ENCODE results near the gene IL1R1.

DNA sequence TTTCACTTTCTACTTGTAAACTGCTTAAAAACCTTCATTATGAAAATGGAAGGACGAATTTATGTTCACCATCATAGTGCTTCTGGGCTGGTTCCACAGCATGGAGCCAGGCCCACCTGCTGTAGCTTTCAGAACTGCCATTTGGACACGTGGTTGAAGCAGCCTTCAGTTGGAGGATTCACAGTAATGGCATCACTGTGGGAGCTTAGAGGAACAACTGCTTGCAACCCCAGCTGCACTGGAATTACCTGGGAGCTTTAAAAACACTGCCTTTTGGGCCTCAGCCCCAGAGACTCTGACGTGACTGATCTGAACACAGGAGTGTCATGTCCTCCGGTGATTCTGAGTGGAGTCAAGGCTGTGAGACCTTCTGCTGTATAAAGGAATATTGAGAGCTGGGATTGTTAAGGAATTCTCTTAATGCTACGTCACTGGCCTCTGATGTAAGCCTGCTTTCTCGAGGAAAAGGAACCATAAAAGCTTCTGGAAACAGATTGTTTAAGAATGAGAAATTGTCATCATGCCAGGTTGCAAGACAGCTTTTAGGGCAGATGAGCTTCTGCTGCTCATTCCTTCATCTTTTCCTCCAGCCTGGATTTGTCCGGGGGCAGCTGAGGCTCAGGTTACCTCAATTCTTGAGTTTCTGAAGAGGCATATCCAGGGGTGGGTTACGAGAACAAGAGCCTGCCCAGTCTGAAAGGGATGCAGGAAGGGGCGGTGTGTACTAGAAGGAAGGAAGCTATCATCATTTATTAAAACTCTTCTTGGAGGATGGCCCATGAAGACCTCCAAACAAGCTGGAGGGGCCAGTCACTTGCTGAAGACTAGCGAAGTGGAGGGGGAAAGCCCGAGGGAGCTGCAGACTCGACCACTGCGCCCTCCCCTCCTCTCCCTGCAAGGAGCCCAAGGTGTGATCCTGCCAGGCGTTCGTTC lies 1.3 kb upstream of the IL1R1 start:
- TF ChIP-seq, protein P1, sequence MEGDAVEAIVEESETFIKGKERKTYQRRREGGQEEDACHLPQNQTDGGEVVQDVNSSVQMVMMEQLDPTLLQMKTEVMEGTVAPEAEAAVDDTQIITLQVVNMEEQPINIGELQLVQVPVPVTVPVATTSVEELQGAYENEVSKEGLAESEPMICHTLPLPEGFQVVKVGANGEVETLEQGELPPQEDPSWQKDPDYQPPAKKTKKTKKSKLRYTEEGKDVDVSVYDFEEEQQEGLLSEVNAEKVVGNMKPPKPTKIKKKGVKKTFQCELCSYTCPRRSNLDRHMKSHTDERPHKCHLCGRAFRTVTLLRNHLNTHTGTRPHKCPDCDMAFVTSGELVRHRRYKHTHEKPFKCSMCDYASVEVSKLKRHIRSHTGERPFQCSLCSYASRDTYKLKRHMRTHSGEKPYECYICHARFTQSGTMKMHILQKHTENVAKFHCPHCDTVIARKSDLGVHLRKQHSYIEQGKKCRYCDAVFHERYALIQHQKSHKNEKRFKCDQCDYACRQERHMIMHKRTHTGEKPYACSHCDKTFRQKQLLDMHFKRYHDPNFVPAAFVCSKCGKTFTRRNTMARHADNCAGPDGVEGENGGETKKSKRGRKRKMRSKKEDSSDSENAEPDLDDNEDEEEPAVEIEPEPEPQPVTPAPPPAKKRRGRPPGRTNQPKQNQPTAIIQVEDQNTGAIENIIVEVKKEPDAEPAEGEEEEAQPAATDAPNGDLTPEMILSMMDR (IDR thresholded peaks at IDR 0.05) = no peak
- TF ChIP-seq POLR2A (IDR thresholded peaks at IDR 0.05) = no peak
